HG03060 (cell line): ENCODE results near the gene RPS5.

Source experiments
- ATAC-seq: cut with Tn5 transposase; IDR thresholded peaks from one replicate; pipeline ENCODE4 v1.9.1; 2021; ENCODE audit warnings: low read depth, moderate number of reproducible peaks; ENCODE audit not compliant: unreplicated experiment

The RPS5 gene

DNA sequence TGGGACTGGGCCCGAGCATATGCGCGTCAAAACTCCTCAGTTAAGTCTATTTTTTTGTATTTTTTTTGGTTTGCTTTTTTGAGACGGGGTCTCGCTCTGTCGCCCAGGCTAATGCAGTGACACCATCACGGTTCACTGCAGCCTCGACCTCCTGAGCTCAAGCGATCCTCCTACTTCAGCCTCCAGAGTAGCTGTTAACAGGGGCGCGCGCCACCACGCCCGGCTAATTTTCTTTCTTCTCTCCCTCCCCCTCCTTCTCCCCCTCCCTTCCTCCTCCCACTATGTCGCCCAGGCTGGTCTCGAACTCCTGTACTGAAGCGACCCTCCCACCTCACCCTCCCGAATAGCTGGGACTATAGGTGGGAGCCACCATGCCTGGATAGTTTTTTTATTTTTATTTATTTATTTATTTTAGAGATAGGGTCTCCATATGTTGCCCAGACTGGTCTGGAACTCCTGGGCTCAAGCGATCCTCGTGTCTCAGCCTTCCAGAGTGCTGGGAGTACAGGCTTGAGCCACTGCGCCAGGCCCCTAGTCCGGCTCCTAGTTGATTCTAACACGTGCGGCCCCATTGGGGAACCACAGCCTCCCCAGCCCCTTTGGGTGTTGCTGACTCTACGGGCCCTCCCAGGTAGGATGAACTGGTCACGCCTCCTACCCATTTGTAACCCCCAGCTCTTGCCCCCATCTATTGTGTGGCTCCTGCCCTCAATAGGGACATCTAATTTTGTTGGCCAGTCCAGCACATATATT is 5.4 kb upstream of the RPS5 start:
- ATAC-seq: no peak

DNA sequence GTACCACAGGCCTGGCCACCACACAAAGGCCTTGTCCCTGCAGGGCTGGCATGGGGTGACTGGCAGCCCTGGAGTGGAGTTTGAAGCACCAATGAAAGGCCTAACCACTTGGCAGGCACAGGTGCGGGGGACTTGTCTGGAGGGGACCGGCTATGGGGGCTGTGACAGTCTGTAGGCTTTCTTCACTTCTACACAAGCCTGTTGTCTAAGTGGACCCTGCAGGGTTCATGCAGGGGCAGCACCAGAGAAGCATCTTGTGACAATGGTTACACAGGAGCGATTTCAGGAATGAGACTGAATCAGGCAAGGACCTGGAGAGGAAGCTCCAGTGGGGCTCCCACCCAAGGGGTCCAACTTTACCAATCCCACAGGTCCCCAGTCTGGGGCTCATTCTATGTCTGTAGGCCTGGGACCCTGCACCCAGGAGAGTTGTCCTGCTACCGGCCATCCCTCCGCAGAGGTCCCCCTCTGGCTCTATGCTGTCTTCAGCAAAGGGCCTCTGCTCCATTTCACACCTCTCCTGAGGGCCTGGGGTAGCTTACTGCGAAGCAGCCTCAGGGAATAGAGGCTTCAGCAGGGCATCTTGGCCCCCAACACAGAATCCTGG is 4.0 kb upstream of the RPS5 start:
- ATAC-seq: no peak

GRCh38 chr19:58385313-58385890 is 1.7 kb upstream of the RPS5 start:
- ATAC-seq: no peak

- ATAC-seq: no peak
Measured at GRCh38 chr19:58385891-58386575, 1.0 kb upstream of the RPS5 start.

- no peak for ATAC-seq
Measured at GRCh38 chr19:58387338-58388174, 487 bp downstream of the RPS5 start.

DNA sequence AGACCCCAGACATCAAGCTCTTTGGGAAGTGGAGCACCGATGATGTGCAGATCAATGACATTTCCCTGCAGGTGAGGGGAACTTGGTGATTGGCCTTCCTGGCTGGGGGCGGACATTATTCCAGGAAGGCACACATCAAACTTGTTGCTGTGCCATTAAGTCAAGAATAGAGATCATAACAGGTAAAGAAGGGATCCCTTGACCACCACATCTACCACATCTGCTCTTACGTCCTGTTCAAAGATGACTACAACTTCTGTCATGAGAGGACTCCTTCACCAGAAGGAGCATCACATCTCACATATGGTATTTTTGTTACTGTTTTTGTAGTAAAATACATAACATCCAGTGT is 1.1 kb downstream of the RPS5 start:
- no peak for ATAC-seq

DNA sequence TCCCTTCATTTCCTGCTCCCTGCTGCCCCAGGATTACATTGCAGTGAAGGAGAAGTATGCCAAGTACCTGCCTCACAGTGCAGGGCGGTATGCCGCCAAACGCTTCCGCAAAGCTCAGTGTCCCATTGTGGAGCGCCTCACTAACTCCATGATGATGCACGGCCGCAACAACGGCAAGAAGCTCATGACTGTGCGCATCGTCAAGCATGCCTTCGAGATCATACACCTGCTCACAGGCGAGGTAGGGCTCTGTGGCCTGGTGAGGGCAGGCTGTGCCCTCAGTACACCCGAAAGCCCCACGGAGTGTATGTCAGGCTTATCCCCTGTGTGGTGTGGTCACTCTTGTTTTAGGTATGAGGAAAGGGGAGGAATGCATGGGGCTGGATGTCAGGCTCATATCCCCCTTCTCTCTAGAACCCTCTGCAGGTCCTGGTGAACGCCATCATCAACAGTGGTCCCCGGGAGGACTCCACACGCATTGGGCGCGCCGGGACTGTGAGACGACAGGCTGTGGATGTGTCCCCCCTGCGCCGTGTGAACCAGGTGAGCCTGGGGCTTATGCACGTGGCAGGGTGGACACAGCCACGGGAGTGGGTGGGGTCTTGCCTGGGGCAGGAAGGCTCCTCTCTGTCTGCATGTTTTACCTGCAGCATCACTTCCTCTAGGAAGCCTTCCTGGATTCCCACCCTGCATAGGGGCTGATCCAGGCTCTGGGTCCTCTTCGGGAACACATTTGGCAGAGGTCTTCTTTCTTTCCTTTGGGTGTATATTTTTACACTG is 6.1 kb downstream of the RPS5 start:
- no peak for ATAC-seq

DNA sequence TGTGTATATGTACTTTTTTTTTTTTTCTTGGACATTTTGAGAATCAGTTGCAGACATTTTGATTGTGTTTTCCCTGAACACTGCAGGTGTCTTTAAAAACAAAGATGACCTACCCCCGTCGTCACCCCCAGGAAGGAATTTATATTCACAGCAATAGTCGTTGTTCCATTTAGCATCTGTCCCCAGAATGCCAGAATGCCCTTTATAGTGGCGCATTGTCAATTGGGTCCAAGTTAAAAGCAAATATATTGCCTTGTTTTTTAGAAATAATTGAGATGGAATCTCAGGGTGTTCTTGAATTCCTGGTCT is 6.6 kb downstream of the RPS5 start:
- no peak for ATAC-seq

DNA sequence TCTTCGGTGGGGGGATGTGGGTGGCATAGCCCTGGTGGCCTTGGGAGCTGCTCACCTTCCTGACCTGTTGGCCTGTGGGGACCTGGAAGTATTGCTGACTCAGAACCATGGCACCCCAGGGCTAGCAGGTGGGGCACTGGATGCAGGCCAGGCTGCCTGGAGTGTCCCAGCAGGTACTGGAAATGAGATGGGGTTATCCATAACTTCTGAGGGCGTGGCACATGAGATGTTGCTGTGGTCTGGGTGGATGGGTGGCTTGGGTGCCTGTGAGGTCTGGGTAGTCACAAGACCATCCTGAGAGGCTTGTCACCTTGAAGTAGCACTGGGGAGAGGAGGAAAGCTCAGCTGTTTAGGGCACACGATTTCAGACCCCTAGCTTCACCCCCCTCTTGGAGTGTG is 7.8 kb downstream of the RPS5 start:
- ATAC-seq: no peak

DNA sequence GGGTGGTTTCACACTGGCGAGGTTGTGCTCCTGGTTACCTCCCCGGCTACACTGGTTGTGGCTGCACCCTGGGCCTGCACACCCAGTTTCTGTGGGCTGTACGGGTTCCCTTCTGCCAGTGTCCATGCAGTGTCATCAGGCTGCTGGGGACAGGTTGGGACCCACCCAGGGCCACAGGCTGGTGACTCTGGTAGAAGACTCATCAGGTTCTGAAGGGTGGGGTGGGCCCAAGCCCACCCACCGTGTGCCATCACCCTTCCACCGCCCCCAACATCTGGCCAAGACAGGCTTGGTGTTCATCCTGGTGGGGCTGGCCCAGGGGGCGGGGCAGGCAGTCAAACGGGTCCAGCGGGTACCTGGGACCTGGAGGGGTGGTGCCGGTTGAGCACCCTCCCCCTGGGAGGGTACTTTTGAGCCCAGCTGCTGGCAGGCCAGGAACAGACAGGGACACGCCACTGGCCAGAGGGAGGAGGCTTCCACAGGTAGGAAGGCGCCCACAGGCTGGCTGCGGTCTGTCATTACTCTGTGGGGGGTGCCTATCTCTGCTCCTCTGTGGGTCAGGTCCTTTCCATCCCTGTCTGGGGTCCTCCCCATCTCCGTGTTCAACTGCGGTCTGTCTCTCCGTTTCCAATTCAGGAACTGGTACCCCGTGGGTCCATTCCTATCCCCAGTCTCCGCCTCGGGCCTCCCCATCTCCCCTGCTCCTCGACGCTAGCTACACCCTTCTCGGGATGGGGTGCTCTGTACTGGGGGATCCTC is 8.3 kb downstream of the RPS5 start, which contains the start of gene RNF225:
Gene RNF225, plus strand, starts transcription at position 437 of the 759 bp plus-strand sequence. CDS start 434 bp downstream, outside the sequence.
- ATAC-seq: no peak

GRCh38 chr19:58395979-58396627 is 9.0 kb downstream of the RPS5 start:
- no peak for ATAC-seq

GRCh38 chr19:58396691-58397532 is 9.8 kb downstream of the RPS5 start:
- no peak for ATAC-seq

DNA sequence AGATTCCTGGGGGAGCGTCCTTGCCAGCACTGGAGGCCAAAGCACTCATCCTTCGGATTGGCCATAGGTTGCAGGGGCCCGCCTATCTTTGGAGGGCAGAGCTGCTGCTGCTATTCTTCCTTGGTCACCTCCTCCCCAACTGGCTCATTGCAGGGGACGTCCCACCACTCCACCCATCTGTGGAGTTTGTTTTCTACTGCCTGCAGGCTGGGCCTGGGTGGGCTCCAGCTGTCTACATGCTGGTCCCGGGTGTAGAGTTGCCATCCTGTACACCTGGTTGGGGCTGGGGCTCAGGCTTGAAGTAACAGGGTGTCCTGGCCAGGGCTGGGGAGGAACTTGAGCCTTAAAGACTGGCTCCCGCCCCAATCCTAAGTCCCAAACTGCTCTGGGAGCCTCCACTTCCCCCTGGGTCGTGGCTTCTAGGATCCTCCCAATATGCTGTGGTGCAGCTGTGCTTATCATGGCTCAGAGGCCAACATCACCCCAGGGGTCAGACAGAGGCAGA is 10.5 kb downstream of the RPS5 start:
- ATAC-seq: no peak

DNA sequence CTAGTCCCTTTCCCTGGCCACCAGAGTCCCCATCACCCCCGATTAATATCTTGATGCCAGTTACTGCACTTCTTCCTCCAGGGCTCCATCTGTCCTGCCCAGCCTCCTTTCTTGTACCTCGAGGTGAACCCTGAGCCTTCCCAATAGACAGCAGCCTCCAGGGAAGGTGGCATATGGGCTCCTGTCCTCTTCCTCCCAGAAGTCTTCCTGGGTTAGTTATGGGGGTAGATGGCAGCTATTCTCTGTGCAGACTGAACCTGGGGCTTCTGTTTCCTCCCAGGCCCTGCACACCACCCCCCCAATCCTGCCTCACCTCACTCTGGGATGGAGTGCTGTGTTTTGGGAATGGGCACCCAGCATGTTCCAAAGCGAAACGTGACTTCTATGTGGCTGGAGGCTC is 11.0 kb downstream of the RPS5 start:
- ATAC-seq: no peak

- ATAC-seq: no peak
Measured at GRCh38 chr19:58398545-58398944, 11.5 kb downstream of the RPS5 start.

DNA sequence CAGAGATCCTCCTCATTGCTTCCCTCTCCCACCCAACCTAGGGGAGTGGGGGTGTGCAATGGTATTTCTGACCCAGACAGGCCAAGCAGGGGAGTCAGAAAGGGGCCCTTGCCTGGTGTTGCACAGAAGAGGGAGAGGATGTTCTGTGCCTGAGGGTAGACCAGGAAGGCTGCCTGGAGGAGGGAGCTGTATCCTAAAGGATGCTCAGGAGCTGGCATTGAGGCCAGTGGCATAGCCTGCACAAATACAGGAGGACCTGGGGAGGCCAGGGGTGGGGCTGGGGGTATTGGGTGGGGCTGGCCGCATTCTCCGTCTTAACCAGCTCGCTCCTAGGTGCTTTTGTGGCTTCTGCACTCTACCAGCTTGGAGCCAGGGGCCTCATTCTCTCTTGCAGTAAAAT is 12.8 kb downstream of the RPS5 start:
- no peak for ATAC-seq

- ATAC-seq: no peak
Measured at GRCh38 chr19:58400316-58400915, 13.3 kb downstream of the RPS5 start.
